Neural cell (in vitro differentiated cells): ENCODE measurements around the gene NEXN. TPM values are rescaled to one million over a fixed set of nuclear protein-coding genes. Genes with fewer than 3 reads are reported as not detected.

Experiments used
- H2AFZ ChIP-seq: fragments of 200-600, 300-800 bp; sonication (generic), shearing (Covaris generic); 2 replicates; pipeline ENCODE4 v1.6.0; 2014; ENCODE audit warnings: low read depth, mild to moderate bottlenecking, antibody characterized with exemption, low read length, moderate library complexity
- H3F3A ChIP-seq: fragments of 200-600 bp; shearing (Covaris generic); 2 replicates; pipeline ENCODE4 v1.6.1; 2016; ENCODE audit warnings: mild to moderate bottlenecking, moderate library complexity, mixed read lengths, antibody characterized with exemption, low read length; ENCODE audit not compliant: insufficient read depth, poor library complexity, severe bottlenecking
- H3K27ac ChIP-seq: fragments of 200-600, 300-800 bp; sonication (generic), shearing (Covaris generic); 2 replicates; pipeline ENCODE4 v1.5.1; 2014; ENCODE audit warnings: mild to moderate bottlenecking, low read length, moderate library complexity
- H3K27me3 ChIP-seq: fragments of 300-800, 200-600 bp; sonication (generic), shearing (Covaris generic); 2 replicates; pipeline ENCODE4 v1.6.0; 2014; ENCODE audit warnings: mild to moderate bottlenecking, low read depth, low read length, moderate library complexity; ENCODE audit not compliant: insufficient read depth
- H3K36me3 ChIP-seq: fragments of 300-800, 200-600 bp; sonication (generic), shearing (Covaris generic); 2 replicates; pipeline ENCODE4 v1.5.1; 2014; ENCODE audit warnings: mild to moderate bottlenecking, antibody characterized with exemption, low read length, moderate library complexity; ENCODE audit not compliant: insufficient read depth
- H3K4me2 ChIP-seq: fragments of 300-800, 200-600 bp; sonication (generic), shearing (Covaris generic); 2 replicates; pipeline ENCODE4 v1.6.0; 2014; ENCODE audit warnings: mild to moderate bottlenecking, low read length
- H3K4me3 ChIP-seq: fragments of 300-800, 200-600 bp; sonication (generic), shearing (Covaris generic); 2 replicates; pipeline ENCODE4 v1.5.1; 2014; ENCODE audit warnings: mild to moderate bottlenecking, low read length, moderate library complexity
- H3K79me2 ChIP-seq: fragments of 200-600 bp; shearing (Covaris generic); replicated peaks from 2 replicates; pipeline ENCODE4 v1.6.0; 2014; ENCODE audit warnings: mild to moderate bottlenecking, low read length, moderate library complexity; ENCODE audit not compliant: insufficient read depth
- H3K9ac ChIP-seq: fragments of 300-800, 200-600 bp; sonication (generic), shearing (Covaris generic); 2 replicates; pipeline ENCODE4 v1.6.1; 2016; ENCODE audit warnings: mild to moderate bottlenecking, low read length, mixed read lengths
- H3K9me2 ChIP-seq: fragments of 200-600 bp; shearing (Covaris generic); 2 replicates; pipeline ENCODE4 v1.6.1; 2016; ENCODE audit warnings: mild to moderate bottlenecking, low read length, mixed read lengths; ENCODE audit not compliant: insufficient read depth
- H3K9me3 ChIP-seq: fragments of 200-600, 300-800 bp; sonication (generic), shearing (Covaris generic); 2 replicates; pipeline ENCODE4 v1.6.1; 2016; ENCODE audit warnings: mild to moderate bottlenecking, mixed run types, low read length, moderate library complexity, mixed read lengths
- H4K20me1 ChIP-seq: fragments of 200-600 bp; shearing (Covaris generic); 2 replicates; pipeline ENCODE4 v1.6.1; 2016; ENCODE audit warnings: mild to moderate bottlenecking, mixed run types; ENCODE audit not compliant: insufficient read depth
- CTCF ChIP-seq: fragments of 450-650 bp; IDR thresholded peaks from 2 replicates; pipeline ENCODE4 v1.5.1; 2014; ENCODE audit warnings: antibody characterized with exemption, mild to moderate bottlenecking, moderate library complexity; ENCODE audit not compliant: poor library complexity, severe bottlenecking
- EP300 ChIP-seq: fragments of 450-650 bp; conservative IDR thresholded peaks from 2 replicates; pipeline ENCODE4 v1.6.1; 2014; ENCODE audit warnings: antibody characterized with exemption, mild to moderate bottlenecking, moderate library complexity; ENCODE audit not compliant: poor library complexity, severe bottlenecking
- EZH2 ChIP-seq: fragments of 200-600, 300-800 bp; shearing (Covaris generic), sonication (generic); IDR thresholded peaks from 2 replicates; pipeline ENCODE4 v1.6.1; 2014; ENCODE audit warnings: antibody characterized with exemption, low read length, borderline replicate concordance, mild to moderate bottlenecking; ENCODE audit not compliant: insufficient read depth, poor library complexity, severe bottlenecking
- MXI1 ChIP-seq: fragments of 450-650 bp; conservative IDR thresholded peaks from 2 replicates; pipeline ENCODE4 v1.6.1; 2014; ENCODE audit warnings: antibody characterized with exemption, mild to moderate bottlenecking; ENCODE audit not compliant: poor library complexity, severe bottlenecking
- POLR2AphosphoS5 ChIP-seq: IDR thresholded peaks from 2 replicates; pipeline ENCODE4 v1.6.1; 2012
- RAD21 ChIP-seq: fragments of 450-650 bp; conservative IDR thresholded peaks from 2 replicates; pipeline ENCODE4 v1.6.1; 2014; ENCODE audit warnings: antibody characterized with exemption, mild to moderate bottlenecking, moderate library complexity
- SMC3 ChIP-seq: fragments of 450-650 bp; conservative IDR thresholded peaks from 2 replicates; pipeline ENCODE4 v1.6.1; 2014; ENCODE audit warnings: antibody characterized with exemption, mild to moderate bottlenecking, moderate library complexity; ENCODE audit not compliant: poor library complexity
- TAF1 ChIP-seq: IDR thresholded peaks from 2 replicates; pipeline ENCODE4 v1.6.1; 2012; ENCODE audit warnings: low read depth
- polyA plus RNA-seq: library from polyadenylated mRNA; depleted of rRNA; stranded (reverse); fragments of >200 nt; gene quantifications from 2 replicates; pipeline ENCODE4 v1.2.3, GENCODE V29; 2014
- TF ChIP-seq, protein P1 (sequence below): IDR thresholded peaks from 2 replicates; pipeline ENCODE4 v1.6.1; 2012; ENCODE audit warnings: borderline replicate concordance

Gene NEXN
- polyA plus RNA-seq, 1 donor from 2014 or later: 0.43 TPM

GRCh38 chr1:77889671-77890070 is 1.2 kb downstream of the NEXN start:
- no peak overlapping the region for H3K27ac ChIP-seq
- no peaks in the 10 kb centered on the region for H3K9me2 ChIP-seq
- TF ChIP-seq SMC3: no peak
- no peak for TF ChIP-seq EZH2
- TF ChIP-seq, protein P1, sequence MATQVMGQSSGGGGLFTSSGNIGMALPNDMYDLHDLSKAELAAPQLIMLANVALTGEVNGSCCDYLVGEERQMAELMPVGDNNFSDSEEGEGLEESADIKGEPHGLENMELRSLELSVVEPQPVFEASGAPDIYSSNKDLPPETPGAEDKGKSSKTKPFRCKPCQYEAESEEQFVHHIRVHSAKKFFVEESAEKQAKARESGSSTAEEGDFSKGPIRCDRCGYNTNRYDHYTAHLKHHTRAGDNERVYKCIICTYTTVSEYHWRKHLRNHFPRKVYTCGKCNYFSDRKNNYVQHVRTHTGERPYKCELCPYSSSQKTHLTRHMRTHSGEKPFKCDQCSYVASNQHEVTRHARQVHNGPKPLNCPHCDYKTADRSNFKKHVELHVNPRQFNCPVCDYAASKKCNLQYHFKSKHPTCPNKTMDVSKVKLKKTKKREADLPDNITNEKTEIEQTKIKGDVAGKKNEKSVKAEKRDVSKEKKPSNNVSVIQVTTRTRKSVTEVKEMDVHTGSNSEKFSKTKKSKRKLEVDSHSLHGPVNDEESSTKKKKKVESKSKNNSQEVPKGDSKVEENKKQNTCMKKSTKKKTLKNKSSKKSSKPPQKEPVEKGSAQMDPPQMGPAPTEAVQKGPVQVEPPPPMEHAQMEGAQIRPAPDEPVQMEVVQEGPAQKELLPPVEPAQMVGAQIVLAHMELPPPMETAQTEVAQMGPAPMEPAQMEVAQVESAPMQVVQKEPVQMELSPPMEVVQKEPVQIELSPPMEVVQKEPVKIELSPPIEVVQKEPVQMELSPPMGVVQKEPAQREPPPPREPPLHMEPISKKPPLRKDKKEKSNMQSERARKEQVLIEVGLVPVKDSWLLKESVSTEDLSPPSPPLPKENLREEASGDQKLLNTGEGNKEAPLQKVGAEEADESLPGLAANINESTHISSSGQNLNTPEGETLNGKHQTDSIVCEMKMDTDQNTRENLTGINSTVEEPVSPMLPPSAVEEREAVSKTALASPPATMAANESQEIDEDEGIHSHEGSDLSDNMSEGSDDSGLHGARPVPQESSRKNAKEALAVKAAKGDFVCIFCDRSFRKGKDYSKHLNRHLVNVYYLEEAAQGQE: no peak
- TF ChIP-seq CTCF: no peak
- TF ChIP-seq MXI1: no peak
- no peak for TF ChIP-seq EP300
- no peak for TF ChIP-seq RAD21
- TF ChIP-seq TAF1: no peak
- TF ChIP-seq POLR2AphosphoS5: no peak
- no peak overlapping the region for H3K9ac ChIP-seq
- no peak overlapping the region for H2AFZ ChIP-seq
- H3K4me3 ChIP-seq: peak overlapping the region; percentile 80
- no peaks in the 10 kb centered on the region for H3F3A ChIP-seq
- no peak overlapping the region for H3K4me2 ChIP-seq
- H3K27me3 ChIP-seq: peaks cover 18% of the 10 kb centered on the region
- no peaks in the 10 kb centered on the region for H3K79me2 ChIP-seq
- no peaks in the 10 kb centered on the region for H4K20me1 ChIP-seq
- no peaks in the 10 kb centered on the region for H3K36me3 ChIP-seq
- no peaks in the 10 kb centered on the region for H3K9me3 ChIP-seq

DNA sequence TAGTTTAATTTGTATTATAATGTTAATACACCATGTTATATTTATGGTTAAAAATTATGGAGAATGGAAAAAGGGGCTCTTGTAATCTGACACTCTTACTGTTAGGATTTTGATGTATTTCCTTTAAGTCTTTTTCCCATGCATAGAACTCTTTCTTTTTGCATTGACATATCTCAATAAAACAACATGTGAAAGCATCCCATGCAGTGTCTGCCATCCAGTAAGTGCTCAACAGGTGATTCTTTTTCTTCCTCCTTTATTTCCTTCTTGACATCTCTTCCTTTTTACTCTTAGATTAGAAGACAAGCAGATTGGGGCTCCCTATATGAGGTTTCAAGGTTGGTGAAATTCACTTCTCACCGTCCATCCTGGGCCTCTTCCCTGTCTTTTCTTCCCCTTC is 2.8 kb downstream of the NEXN start:
- no peak overlapping the region for H3K4me2 ChIP-seq
- H3K4me3 ChIP-seq: no peak overlapping the region
- H3K36me3 ChIP-seq: no peaks in the 10 kb centered on the region
- TF ChIP-seq POLR2AphosphoS5: no peak
- TF ChIP-seq, protein P1: no peak
- TF ChIP-seq EZH2: no peak
- TF ChIP-seq EP300: no peak
- no peak for TF ChIP-seq TAF1
- TF ChIP-seq RAD21: no peak
- no peak for TF ChIP-seq CTCF
- no peak for TF ChIP-seq MXI1
- TF ChIP-seq SMC3: no peak
- H3K9me2 ChIP-seq: no peaks in the 10 kb centered on the region
- H4K20me1 ChIP-seq: no peaks in the 10 kb centered on the region
- H3K9ac ChIP-seq: no peak overlapping the region
- H3K27ac ChIP-seq: no peak overlapping the region
- H3K9me3 ChIP-seq: no peaks in the 10 kb centered on the region
- no peak overlapping the region for H2AFZ ChIP-seq
- no peaks in the 10 kb centered on the region for H3F3A ChIP-seq
- H3K27me3 ChIP-seq: peaks cover 18% of the 10 kb centered on the region
- H3K79me2 ChIP-seq: no peaks in the 10 kb centered on the region
